ENCODE measurements around the gene OBSCN. TPM values are rescaled to one million over a fixed set of nuclear protein-coding genes. Genes with fewer than 3 reads are reported as not detected.

Gene OBSCN
- total and polyA plus RNA-seq, 2 of the 13 experiments (the other 11 are each of a cell fraction or from before 2014, with no cell fraction given), result 0.20 TPM

DNA sequence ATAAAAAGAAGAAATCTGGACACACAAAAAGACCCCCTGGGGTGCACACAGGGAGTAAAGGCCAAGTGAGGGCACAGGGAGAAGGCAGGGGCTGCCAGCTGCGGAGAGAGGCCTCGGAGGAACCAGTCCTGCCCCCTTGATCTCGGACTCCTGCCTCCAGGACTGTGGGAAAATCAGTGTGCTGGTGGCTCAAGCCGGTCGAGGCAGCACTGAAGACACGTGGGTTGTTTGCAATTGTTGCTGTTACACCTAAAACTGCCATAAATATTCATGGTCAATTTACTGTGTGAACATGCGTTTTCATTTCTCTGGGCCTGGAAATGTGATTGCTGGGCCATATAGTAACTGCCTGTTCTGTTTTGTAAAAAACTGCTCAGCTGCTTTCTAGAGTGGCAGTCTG lies 23.7 kb upstream of the OBSCN start:
- Histone ChIP-seq H3K9me3 (ENCODE audit: low read length) (no peaks in the 10 kb centered on the region), H3K79me2 (ENCODE audit: insufficient read depth, low read length) (no peaks in the 10 kb centered on the region), H3K4me1 (ENCODE audit: insufficient read depth, low read length) (peaks cover 7% of the 10 kb centered on the region), H2AFZ (ENCODE audit: low read length) (no peak overlapping the region), H3K27ac (ENCODE audit: extremely low read length, insufficient read depth, low read length) (no peak overlapping the region), H3K9ac (ENCODE audit: insufficient read depth, low read depth, low read length) (no peak overlapping the region), H3K4me3 (replicated peaks in 1 of 3; ENCODE audit: insufficient read depth in 1 of 3, low read depth in 2 of 3, low read length in 3 of 3) (no peak overlapping the region), H3K36me3 (replicated peaks in 1 of 2; ENCODE audit: control insufficient read depth in 1 of 2, insufficient read depth in 2 of 2, low read length in 2 of 2) (no peaks in the 10 kb centered on the region), H3K4me2 (ENCODE audit: low read depth, low read length) (no peak overlapping the region), H4K20me1 (ENCODE audit: insufficient read depth, low read length) (no peaks in the 10 kb centered on the region), H3K27me3 (ENCODE audit: control insufficient read depth in 1 of 2, insufficient read depth in 2 of 2, low read length in 2 of 2) (no peaks in the 10 kb centered on the region)
- POLR2A ChIA-PET, result no interaction called here
- CTCF ChIA-PET (ENCODE audit: low intra/inter-chr PET ratio, low total read pairs), result no interaction called here
- FAIRE-seq (no peak), ATAC-seq (no peak), DNase-seq (ENCODE audit: low spot score) (no peak)
- in situ Hi-C loops (cut with HindIII; ENCODE audit: extremely low pct_ligation_motif_present, low pct_unique_long_range_greater_than_20kb), result no loop called here
- intact Hi-C loops (cut with micrococcal nuclease; ENCODE audit: unreplicated experiment), result no loop called here
- no TSS peak for BruUV-seq (replicated peaks)
- WGBS (ENCODE audit: low lambda C conversion rate), result 57% methylated on average over 6 of the region's 7 CpGs
- TF ChIP-seq ARID4A (CRISPR knock-in tag; IDR thresholded peaks at IDR 0.05; ENCODE audit: borderline replicate concordance), result no peak
- no peak for TF ChIP-seq NFYB (CRISPR knock-in tag; IDR thresholded peaks at IDR 0.05)
- TF ChIP-seq CAMTA2 (CRISPR knock-in tag; IDR thresholded peaks at IDR 0.05; ENCODE audit: borderline replicate concordance), result no peak
- no peak for TF ChIP-seq SMAD3 (CRISPR knock-in tag; IDR thresholded peaks at IDR 0.05)
- no peak for TF ChIP-seq MATR3 (CRISPR knock-in tag; IDR thresholded peaks at IDR 0.05)
- TF ChIP-seq, protein P1, sequence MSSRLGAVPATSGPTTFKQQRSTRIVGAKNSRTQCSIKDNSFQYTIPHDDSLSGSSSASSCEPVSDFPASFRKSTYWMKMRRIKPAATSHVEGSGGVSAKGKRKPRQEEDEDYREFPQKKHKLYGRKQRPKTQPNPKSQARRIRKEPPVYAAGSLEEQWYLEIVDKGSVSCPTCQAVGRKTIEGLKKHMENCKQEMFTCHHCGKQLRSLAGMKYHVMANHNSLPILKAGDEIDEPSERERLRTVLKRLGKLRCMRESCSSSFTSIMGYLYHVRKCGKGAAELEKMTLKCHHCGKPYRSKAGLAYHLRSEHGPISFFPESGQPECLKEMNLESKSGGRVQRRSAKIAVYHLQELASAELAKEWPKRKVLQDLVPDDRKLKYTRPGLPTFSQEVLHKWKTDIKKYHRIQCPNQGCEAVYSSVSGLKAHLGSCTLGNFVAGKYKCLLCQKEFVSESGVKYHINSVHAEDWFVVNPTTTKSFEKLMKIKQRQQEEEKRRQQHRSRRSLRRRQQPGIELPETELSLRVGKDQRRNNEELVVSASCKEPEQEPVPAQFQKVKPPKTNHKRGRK (CRISPR knock-in tag; IDR thresholded peaks at IDR 0.05), result no peak
- TF ChIP-seq, protein P2, sequence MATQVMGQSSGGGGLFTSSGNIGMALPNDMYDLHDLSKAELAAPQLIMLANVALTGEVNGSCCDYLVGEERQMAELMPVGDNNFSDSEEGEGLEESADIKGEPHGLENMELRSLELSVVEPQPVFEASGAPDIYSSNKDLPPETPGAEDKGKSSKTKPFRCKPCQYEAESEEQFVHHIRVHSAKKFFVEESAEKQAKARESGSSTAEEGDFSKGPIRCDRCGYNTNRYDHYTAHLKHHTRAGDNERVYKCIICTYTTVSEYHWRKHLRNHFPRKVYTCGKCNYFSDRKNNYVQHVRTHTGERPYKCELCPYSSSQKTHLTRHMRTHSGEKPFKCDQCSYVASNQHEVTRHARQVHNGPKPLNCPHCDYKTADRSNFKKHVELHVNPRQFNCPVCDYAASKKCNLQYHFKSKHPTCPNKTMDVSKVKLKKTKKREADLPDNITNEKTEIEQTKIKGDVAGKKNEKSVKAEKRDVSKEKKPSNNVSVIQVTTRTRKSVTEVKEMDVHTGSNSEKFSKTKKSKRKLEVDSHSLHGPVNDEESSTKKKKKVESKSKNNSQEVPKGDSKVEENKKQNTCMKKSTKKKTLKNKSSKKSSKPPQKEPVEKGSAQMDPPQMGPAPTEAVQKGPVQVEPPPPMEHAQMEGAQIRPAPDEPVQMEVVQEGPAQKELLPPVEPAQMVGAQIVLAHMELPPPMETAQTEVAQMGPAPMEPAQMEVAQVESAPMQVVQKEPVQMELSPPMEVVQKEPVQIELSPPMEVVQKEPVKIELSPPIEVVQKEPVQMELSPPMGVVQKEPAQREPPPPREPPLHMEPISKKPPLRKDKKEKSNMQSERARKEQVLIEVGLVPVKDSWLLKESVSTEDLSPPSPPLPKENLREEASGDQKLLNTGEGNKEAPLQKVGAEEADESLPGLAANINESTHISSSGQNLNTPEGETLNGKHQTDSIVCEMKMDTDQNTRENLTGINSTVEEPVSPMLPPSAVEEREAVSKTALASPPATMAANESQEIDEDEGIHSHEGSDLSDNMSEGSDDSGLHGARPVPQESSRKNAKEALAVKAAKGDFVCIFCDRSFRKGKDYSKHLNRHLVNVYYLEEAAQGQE (IDR thresholded peaks at IDR 0.05; ENCODE audit: borderline replicate concordance in 1 of 2, low read depth in 1 of 2, low read length in 2 of 2), result no peak
- TF ChIP-seq MTF1 (CRISPR knock-in tag; IDR thresholded peaks at IDR 0.05), result no peak
- no peak for TF ChIP-seq ZNF737 (CRISPR knock-in tag; IDR thresholded peaks at IDR 0.05; ENCODE audit: borderline replicate concordance)
- TF ChIP-seq TRIM22 (IDR thresholded peaks at IDR 0.05), result no peak
- TF ChIP-seq ZNF709 (CRISPR knock-in tag; IDR thresholded peaks at IDR 0.05), result no peak
- no peak for TF ChIP-seq ZNF761 (CRISPR knock-in tag; conservative IDR thresholded peaks at IDR 0.05)
- TF ChIP-seq ELK4 (CRISPR knock-in tag; IDR thresholded peaks at IDR 0.05; ENCODE audit: borderline replicate concordance), result no peak
